Left renal pelvis (tissue), 4 donors: ENCODE results near the gene OPA3. TPM values are rescaled to one million over a fixed set of nuclear protein-coding genes. Genes with fewer than 3 reads are reported as not detected.
"Not testable (repeated sequence)": the region's sequence is repeated elsewhere in the genome, so short reads cannot be mapped to it uniquely, and the experiment has no call there.

Experiments used
- DNase-seq, 4 donors: peaks; one replicate each; pipeline ENCODE4 v3.0.0-alpha.2; 2013; ENCODE audit warnings: low read depth in 4 of 4, low spot score in 3 of 4
- polyA plus RNA-seq, 4 donors: library from polyadenylated mRNA; unstranded; fragments of 120-200 nt; gene quantifications; one replicate each; pipeline ENCODE4 v1.2.1, GENCODE V29; 2013; ENCODE audit not compliant: insufficient read length in 4 of 4

OPA3 gene
- 10 to 100 TPM in 2 of 4 donors, 1 to 10 TPM in 2; 6.4 to 10.9 (median 10.1) TPM for polyA plus RNA-seq

- peak; percentile 99 to 100 (median 100) for DNase-seq
Measured at GRCh38 chr19:45584332-45585157, at the start of gene OPA3. Gene OPA3 (minus strand): TSS chr19:45584802. CDS start chr19:45584764, 38 bp downstream.

DNA sequence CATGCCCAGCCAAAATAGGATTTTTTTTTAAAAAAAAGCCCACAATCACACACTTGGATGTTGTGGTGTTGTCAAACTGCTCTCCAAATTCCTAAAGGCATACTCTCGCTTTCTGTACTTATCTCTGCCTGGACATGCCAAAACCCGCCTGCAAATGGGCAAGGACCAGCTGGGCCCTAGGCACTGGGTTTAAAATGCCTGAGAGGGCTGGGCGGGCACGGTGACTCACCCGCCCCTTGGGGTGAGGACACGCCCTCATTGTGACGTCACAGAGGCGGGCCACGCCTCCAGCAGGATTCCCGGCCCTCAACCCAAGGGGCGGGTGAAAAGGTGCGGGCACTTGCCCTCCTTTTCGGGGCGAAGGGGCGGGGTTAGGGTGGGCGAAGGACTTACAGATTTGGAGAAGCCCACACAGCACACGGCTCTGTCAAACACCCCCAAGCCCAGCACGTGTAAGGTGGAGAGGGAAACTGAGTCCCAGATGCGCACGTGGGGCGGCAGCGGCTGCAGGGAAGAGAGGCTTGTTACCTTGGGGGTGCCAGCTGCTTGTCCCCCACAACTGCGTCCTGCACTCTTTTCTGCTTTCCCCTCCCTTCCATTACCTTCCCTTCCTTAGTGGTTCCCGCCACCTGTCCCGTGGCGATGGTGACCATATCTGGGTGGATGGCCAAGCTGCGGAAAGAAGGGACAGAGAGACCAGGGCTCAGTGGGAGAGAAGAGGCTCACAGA lies 48.0 kb upstream of the OPA3 start:
- DNase-seq = no peak

GRCh38 chr19:45630463-45630862 lies 45.9 kb upstream of the OPA3 start:
- DNase-seq = no peak

GRCh38 chr19:45629704-45630103 lies 45.1 kb upstream of the OPA3 start:
- no peak for DNase-seq

DNA sequence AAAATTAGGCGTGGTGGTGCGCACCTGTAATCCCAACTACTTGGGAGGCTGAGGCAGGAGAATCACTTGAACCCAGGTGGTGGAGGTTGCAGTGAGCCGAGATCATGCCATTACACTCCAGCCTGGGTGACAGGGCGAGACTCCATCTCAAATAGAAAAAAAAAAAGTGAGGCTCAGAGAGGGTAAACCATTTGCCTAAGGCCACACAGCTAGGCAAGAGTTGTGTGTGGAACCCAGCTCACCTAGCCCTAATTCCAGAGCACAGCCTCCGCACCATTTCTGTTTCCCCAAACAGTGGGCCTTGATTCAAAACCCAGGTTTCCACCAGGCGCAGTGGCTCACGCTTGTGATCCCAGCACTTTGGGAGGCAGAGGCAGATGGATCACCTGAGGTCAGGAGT lies 43.6 kb upstream of the OPA3 start:
- DNase-seq = not testable (repeated sequence)

DNA sequence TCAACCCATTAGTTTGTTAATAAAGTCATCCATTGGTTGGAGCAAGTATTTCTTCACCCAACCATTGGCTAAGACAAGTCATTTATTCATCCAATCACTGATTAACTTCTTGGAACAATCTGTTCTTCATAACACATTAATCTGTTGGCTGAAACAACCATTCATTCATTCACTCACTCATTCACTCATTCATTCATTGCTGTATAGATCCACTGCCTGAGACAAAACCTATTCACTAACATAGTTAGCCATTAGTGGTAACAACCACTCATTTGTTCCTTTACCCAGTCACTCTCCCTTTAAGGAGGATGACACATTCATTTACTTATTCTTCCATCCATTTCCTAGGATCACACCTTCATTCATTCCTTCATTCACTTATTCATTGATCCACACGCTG lies 39.4 kb upstream of the OPA3 start:
- DNase-seq = no peak

DNA sequence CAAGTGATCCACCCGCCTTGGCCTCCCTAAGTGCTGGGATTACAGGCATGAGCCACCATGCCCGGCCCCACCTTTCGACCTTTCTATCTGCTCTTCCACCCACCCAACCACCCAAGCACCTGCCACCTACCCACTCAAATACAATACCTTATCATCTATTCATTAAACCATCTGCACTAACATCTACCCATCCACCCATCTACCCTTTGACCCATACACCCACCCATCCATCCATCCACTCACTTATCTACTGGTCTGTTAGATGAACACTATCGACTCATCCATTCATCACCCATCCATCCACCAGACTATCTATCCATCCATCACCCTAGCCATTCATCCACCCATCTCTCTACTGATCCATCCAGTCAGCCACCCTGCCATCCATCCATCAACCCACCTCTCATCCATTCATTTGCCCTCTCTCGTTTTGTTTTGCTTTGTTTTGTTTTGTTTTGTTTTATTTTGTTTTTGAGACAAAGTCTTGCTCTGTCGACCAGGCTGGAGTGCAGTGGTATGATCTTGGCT lies 37.4 kb upstream of the OPA3 start:
- DNase-seq = no peak

DNA sequence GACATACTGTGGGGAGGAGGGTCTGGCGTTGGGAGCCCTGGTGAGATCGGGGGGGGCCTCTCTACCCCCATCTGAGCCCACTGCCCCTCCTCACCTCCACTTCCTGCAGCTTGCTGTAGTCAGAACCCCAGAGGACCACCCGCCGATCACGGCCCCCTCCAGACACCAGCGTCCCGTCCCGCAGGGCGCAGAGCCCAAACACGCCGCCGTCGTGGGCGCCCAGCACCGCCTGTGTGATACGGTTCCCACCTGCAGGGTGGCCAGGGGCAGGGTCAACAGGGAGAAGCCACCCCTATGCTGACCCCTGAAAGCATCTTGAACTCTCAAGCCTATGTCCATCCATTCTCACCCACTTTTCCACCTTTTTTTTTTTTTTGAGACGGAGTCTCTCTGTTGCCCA lies 36.8 kb upstream of the OPA3 start:
- DNase-seq = no peak

GRCh38 chr19:45616704-45617017 lies 32.1 kb upstream of the OPA3 start:
- DNase-seq = no peak

- DNase-seq = peak; percentile 83 to 92 (median 85)
Measured at GRCh38 chr19:45615795-45616703, 31.4 kb upstream of the OPA3 start.

- not testable (repeated sequence) for DNase-seq
Measured at GRCh38 chr19:45615056-45615455, 30.5 kb upstream of the OPA3 start.

- DNase-seq = no peak
Measured at GRCh38 chr19:45613926-45614725, 29.5 kb upstream of the OPA3 start.

GRCh38 chr19:45608948-45609347 lies 24.3 kb upstream of the OPA3 start:
- no peak for DNase-seq

DNA sequence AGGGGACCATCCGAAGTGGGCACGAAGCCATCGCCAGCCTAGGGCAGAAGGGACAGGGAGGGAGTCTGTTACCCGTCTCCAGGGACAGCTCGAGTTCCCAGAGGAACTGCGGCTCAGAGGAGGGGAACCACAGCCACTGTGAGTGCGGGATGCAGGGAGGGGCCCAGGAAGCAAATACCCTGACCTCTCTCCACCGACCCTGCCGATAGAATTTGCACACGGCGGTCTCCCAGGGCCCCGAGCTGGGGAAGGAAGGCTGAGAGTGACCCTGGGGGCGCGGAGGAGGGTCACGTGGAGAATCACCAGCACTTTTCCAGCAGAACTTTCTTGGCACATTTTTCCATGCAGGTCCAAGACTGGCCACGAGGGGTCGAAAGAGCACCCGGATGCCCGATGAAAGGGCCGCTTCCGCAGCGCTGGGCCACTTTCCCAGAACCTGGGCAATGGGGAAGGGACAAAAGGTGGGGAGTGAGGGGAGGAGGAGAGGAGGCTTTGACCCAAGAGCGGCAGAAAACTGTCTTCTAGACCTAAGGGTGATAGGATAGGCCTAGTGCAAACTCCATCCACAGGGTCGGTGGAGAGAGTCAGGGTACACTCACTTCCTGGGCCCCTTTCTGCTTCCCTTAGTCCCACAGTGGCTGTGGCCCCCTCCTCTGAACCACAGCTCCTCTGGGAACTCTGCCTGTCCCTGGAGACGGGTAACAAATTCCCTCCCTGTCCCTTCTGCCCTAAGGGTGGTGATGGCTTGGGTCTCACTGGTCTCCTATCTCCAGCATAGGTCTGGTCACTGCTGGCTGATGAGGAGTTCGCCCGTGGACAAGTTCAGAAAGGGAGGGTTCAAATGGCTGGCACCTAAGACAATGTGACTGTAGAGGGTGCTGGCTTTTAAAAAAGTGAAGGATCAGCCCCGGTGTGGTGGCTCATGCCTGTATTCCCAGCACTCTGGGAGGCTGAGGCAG lies 22.7 kb upstream of the OPA3 start:
- peak; percentile 62 to 70 (median 68) for DNase-seq

DNA sequence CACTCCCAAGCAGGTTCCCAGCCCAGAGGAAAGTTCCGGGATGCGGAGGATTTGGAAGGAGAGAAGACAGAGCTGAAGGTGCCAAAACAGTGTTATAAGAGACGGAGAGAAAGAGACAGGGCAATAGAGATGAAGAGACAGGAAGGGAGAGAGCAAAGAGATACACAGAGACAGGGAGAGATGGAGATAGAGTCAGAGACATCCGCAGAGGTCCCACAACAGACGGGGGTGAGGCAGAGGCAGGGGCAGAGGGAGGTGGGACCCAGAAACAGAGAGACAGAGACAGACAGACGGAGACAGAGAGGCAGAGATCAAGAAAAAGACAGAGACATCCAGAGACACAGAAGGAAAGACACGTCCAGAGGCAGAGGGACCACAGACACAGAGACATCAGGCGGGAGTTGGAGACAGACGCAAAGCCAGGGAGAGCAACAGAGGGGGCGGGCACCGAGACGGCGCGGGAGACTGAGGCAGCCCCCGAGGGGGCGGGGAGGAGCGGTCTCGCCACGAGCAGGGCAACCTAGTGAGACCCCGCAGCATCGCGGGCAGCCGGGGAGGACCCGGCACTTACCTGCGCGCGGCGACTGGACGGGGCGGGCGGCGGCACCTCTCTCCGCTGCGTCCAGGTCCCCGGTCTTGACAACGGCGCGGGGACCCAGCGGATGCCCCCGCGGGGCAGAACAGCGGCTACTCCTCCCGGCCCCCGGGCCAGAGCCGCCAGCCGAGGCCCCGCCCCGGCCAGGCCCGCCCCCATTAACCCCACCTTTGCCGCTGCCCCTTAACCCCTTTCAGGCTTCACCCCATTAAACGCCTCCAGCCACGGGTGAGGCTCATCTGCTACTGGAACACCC lies 17.1 kb upstream of the OPA3 start, which contains the start of gene GPR4:
GPR4 (minus strand) TSS at position 689 of the 851 bp plus-strand sequence. CDS start 10,346 bp downstream, outside the sequence.
- no peak for DNase-seq

GRCh38 chr19:45601115-45601514 lies 16.5 kb upstream of the OPA3 start:
- DNase-seq = no peak

DNA sequence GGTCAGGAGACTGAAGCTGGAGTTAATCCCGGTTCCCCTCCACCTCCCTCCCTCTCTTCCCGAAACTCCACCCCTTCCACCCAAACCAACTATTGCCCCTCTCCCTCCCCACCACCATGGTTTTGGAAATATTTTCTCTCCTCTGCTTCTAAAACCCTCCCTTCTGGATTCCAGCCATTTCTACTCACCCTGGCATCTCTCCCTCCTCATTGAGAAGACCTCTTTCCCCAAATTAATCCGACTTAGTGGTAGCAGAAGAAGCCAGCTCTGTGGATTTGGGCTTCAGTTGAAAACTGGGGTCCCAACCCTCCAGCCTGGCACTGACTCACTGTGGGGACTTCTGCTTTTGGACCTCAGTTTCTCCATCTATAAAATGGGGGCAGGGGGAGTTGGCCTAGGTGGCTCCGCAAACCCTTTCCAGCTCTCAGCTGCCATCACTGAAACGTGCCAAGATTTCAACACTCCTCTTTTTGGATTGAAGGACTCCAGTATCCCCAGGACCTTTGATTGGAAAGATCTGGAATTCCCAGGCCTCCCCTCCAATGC lies 15.8 kb upstream of the OPA3 start:
- DNase-seq = no peak
